ENCODE results near the gene PLXNB3.

The PLXNB3 gene

GRCh38 chrX:153804100-153804595 is 40.1 kb downstream of the PLXNB3 start:
- H3K4me3 ChIP-seq (ENCODE audit: low read length), result no peak overlapping the region
- no peak for TF ChIP-seq CTCF (IDR thresholded peaks at IDR 0.05; ENCODE audit: insufficient read depth, low read depth, low read length, missing control alignments)
- DNase-seq (ENCODE audit: low read depth), result no peak

GRCh38 chrX:153804621-153805020 is 40.6 kb downstream of the PLXNB3 start:
- no peak for TF ChIP-seq CTCF (IDR thresholded peaks at IDR 0.05; ENCODE audit: insufficient read depth, low read depth, low read length, missing control alignments)
- no peak overlapping the region for H3K4me3 ChIP-seq (ENCODE audit: low read length)
- DNase-seq (ENCODE audit: low read depth), result no peak

- TF ChIP-seq CTCF (IDR thresholded peaks at IDR 0.05; ENCODE audit: insufficient read depth, low read depth, low read length, missing control alignments), result no peak
- H3K4me3 ChIP-seq (ENCODE audit: low read length), result no peak overlapping the region
- DNase-seq (ENCODE audit: low read depth), result no peak
These were observed 41.4 kb downstream of the PLXNB3 start for GRCh38 chrX:153805436-153805835.

- TF ChIP-seq CTCF (IDR thresholded peaks at IDR 0.05; ENCODE audit: insufficient read depth, low read depth, low read length, missing control alignments), result no peak
- H3K4me3 ChIP-seq (ENCODE audit: low read length), result no peak overlapping the region
- no peak for DNase-seq (ENCODE audit: low read depth)
These were observed 43.0 kb downstream of the PLXNB3 start for GRCh38 chrX:153806999-153807575.

- no peak for DNase-seq (ENCODE audit: low read depth)
- TF ChIP-seq CTCF (IDR thresholded peaks at IDR 0.05; ENCODE audit: insufficient read depth, low read depth, low read length, missing control alignments), result no peak
- no peak overlapping the region for H3K4me3 ChIP-seq (ENCODE audit: low read length)
These were observed 43.9 kb downstream of the PLXNB3 start for GRCh38 chrX:153807976-153808375.

GRCh38 chrX:153812220-153812619 is 48.2 kb downstream of the PLXNB3 start:
- no peak overlapping the region for H3K4me3 ChIP-seq (ENCODE audit: low read length)
- DNase-seq (ENCODE audit: low read depth), result no peak
- TF ChIP-seq CTCF (IDR thresholded peaks at IDR 0.05; ENCODE audit: insufficient read depth, low read depth, low read length, missing control alignments), result no peak

GRCh38 chrX:153813161-153813560 is 49.1 kb downstream of the PLXNB3 start:
- no peak overlapping the region for H3K4me3 ChIP-seq (ENCODE audit: low read length)
- TF ChIP-seq CTCF (IDR thresholded peaks at IDR 0.05; ENCODE audit: insufficient read depth, low read depth, low read length, missing control alignments), result no peak
- no peak for DNase-seq (ENCODE audit: low read depth)

Measured in epithelial cell of esophagus (primary cell).